Measurements from ENCODE around the gene GSK3A.

Gene GSK3A

DNA sequence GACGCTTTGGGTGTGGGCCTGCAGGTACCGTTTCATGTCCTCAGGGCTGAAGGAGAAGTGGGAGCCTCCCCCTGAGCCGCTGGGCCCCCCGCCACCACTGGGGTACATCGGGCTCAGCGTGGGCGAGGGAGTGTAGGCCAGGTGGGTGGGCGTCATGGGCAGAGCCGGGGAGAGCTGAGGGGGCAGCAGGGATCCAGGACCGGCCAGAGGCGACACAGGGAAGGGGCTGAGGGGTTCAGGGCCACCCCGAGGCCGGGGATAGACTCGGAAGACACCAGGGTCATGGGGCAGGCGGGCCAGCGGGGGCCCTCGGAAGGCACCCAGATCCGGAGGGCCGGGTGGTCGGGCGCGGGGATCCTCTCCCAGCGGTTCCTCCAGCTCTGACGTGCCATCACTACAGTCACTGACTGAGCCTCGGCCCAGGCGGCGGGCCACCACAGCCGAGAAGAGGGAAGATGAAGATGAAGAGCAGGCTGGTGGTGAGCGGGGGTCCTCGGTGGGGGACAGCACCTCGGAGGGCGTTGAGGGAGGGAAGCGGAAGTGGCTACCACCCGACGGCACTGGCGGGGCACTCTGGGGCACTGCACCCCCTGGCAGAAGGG, 6.8 kb upstream of the GSK3A start:
- Mint-ChIP-seq H3K4me3 (no peak overlapping the region), H3K4me1 (peaks cover 47% of the 10 kb centered on the region), H3K36me3 (peaks cover 6% of the 10 kb centered on the region), H3K27me3 (no peaks in the 10 kb centered on the region), H3K27ac (no peak overlapping the region), H3K9me3 (no peaks in the 10 kb centered on the region)
- ATAC-seq, result no peak

DNA sequence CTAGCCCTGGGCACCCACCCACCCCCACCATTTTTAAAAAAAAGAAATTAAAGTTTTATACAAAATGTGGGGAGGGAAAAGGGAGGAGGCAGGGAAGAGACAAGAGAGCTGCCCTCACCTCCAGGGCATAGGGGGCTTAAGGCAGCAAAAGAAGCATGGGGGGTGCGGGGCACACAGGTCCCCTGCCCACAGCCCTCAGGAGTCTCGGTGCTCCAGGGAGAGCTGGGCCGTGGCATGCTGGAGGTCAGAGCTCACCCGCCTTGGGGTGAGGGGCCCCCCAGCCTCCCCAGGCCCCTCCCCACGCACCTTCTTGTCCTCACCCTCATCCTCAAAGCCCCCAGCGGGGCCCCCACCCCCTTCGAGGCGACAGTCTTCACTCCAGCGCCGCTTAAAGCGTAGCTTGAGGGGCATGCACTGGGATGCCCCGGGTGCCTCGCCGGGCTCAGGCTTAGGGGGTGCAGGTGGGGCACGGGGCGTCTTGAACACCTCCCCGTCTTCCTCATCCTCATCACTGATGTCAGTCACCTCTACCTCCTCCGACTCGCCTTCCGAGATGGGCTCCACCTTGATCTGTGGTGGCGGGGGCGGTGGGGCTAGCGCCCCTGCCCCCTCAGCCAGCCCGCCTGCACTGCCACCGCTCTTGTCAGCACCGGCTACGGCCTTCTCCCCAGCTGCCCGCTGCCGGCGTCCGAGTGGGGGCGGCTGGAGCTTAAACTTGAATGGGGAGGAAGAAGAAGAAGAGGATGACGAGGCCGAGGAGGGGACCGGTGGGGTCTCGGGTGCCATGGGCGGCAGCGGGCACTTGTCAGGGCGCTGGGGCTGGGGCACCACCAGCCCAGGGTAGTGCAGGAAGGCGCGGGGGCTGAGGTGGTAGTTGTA, 6.1 kb upstream of the GSK3A start:
- Mint-ChIP-seq H3K27me3 (no peaks in the 10 kb centered on the region), H3K27ac (no peak overlapping the region), H3K36me3 (peaks cover 6% of the 10 kb centered on the region), H3K9me3 (no peaks in the 10 kb centered on the region), H3K4me1 (peaks cover 50% of the 10 kb centered on the region), H3K4me3 (no peak overlapping the region)
- no peak for ATAC-seq

DNA sequence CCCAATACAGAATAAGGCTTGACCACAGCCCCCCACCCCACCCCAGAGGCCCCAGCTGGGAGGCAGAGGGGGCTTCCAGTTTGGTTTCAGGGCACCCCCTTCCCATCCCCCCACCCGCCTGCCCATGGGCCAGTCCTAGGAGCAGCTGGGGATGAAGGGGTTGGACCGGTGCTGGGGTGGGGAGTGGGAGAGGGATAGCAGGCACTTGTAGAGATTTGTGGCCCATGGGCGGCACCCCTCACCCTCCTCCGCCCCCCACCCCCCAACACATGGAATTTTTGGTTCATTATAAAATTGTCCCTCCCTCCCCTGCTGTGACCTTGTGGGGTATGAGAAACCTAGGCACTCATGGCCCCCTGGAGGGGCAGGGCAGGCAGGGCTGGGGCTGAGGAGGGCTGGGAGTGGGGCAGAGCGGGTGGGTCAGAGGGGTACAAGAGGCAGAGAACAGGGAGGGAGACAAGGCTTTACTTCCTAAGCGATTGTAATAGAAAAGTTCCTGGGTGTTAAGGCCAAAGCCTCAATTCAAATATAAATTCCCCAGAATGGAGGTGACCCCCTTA, 5.3 kb upstream of the GSK3A start:
- H3K9me3 Mint-ChIP-seq, result no peaks in the 10 kb centered on the region
- peaks cover 48% of the 10 kb centered on the region for H3K4me1 Mint-ChIP-seq
- no peaks in the 10 kb centered on the region for H3K27me3 Mint-ChIP-seq

DNA sequence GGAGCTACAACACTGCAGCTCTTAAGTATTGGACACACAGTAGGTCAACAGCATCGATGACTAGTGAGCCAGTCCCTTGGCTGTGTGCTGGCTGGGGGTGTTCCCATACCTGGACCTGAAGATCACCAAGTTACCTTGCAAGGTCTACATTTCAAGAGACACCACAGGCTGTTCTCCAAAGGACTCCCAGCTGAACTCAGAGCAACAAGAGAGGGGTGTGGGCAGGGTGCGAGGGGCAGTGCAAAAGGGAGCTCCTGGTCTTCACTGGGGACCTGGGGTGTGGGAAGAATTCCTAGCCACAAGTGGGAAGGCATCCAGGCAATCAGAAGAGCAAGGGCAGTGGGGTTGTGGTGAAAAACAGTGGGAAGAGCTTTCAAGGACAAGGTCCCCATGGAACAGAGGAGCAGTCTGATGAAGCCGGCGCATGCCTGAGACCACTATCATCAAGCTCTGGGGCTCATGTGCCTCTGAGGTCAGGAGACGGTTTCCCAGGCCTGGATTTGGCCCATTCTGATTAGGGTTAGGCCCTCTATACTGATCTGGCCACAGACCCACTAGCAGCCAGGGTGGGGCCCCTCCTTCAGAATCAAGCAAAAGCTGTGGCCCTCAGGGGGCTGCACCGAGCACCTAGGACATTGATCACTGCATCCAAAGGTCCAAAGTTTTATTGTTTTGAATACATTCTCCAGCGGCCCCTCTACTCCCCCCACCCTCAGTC, 4.7 kb upstream of the GSK3A start:
- H3K27ac Mint-ChIP-seq, result no peak overlapping the region

More for the DNA sequence above, 5.3 kb upstream of the GSK3A start:
- Mint-ChIP-seq H3K36me3 (peaks cover 6% of the 10 kb centered on the region), H3K27ac (no peak overlapping the region), H3K4me3 (no peak overlapping the region)
- no peak for ATAC-seq

DNA sequence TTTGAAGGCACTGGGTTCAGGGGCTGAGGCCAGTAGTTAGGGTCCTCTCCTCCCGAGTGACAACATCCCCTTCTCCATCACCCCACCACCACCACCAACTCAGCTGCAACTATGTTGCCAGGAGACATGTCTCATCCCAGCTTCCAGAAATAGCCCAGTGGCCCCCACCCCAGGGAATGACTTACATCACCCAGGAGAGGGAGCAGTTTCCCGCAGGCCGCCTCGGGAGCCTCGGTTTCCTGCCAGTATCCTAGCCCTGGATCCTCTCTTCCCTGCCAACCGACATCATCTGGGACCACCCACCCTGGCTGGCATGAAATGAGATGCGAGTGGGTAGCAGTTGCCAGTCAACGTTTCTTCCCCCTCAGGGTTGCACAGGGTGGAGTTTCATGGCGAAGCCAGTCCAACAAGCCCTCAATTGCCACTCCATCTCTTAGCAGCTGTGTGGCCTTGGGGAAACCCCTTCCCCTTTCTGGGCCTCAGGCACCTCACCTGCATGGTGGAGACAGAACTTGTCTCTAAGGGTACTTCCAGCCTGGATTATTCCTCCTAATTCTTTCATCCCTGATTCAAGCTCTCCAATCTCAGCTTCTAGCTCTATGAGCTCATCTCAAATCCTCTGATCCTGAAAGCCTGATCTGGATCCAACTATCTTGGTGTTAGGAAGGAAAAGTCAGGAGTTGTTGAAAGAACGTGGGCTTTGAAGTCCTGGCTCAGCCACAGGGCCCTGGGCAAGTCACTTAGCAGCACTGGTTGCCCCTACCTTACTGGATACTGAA, 3.9 kb upstream of the GSK3A start:
- Mint-ChIP-seq H3K4me1 (peaks cover 34% of the 10 kb centered on the region), H3K9me3 (no peaks in the 10 kb centered on the region), H3K27ac (no peak overlapping the region), H3K4me3 (no peak overlapping the region), H3K36me3 (peaks cover 6% of the 10 kb centered on the region), H3K27me3 (no peaks in the 10 kb centered on the region)
- ATAC-seq, result no peak

More for the DNA sequence above, 4.7 kb upstream of the GSK3A start:
- Mint-ChIP-seq H3K36me3 (peaks cover 6% of the 10 kb centered on the region), H3K9me3 (no peaks in the 10 kb centered on the region), H3K27me3 (no peaks in the 10 kb centered on the region), H3K4me1 (peaks cover 42% of the 10 kb centered on the region), H3K4me3 (no peak overlapping the region)
- no peak for ATAC-seq

DNA sequence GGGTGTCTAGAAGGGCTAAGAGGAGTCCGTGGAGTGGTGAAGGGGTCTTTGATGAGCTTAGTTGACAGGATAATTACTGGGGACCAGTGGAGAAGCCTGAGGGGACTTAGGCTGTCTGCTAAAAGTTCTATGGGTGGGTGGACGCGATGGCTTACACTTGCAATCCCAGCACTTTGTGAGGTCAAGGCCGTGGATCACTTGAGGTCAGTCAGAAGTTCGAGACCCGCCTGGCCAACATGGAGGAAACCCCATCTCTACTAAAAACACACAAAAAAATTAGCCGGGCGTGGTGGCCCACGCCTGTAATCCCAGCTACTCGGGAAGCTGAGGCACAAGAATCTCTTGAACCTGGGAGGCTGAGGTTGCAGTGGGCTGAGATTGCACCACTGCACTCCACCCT, 2.8 kb upstream of the GSK3A start:
- H3K36me3 Mint-ChIP-seq, result peaks cover 9% of the 10 kb centered on the region

DNA sequence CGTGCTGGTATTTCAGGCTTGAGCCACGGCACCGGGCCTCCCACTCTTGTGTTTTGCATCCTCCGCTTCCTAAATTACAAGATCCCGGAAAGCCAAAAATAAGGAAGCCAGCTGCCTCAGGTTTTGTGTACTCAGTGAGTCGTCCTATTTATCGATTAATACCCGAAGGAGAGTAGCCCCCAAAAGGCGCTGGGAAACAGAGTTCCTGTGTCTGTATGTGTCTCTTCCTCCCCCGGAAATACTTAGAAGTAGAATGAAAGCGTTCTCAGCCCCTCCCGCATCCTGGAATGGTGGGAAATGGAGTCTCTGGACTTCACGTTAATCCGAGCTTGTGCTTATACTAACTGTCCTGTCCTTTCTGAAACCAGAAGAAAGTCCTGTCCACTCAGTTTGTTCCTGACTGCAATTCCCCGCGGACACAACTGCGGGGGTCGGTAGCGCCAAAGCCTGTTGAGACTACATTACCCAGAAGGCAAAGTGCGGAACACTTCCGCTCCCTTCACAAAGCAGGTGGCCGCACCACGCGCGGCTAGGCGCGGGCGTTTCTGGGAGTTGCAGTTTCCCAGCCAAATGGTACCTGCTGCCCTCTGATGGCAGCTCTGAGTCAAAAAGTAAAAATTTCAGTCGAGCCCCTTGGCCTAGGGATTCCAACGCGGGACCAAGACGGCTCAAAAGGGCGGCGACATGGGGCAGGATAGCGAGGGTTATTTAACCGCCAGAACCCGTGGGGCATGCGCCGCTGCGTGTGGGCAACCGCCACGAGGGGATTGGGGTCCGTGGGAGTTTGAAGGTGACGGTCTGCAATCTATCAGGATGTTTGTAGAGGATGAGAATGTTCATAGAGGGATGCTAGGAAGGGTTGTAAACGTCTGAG, 2.2 kb upstream of the GSK3A start:
- H3K27ac Mint-ChIP-seq, result peak overlapping the region; percentile 84
- no peaks in the 10 kb centered on the region for H3K27me3 Mint-ChIP-seq
- peaks cover 16% of the 10 kb centered on the region for H3K36me3 Mint-ChIP-seq
- peak overlapping the region; percentile 81 for H3K4me3 Mint-ChIP-seq
- H3K9me3 Mint-ChIP-seq, result no peaks in the 10 kb centered on the region
- H3K4me1 Mint-ChIP-seq, result peaks cover 46% of the 10 kb centered on the region
- ATAC-seq, result peak; percentile 67

More for the DNA sequence above, 2.8 kb upstream of the GSK3A start:
- no peaks in the 10 kb centered on the region for H3K27me3 Mint-ChIP-seq
- no peaks in the 10 kb centered on the region for H3K9me3 Mint-ChIP-seq
- H3K27ac Mint-ChIP-seq, result peak overlapping the region; percentile 84
- no peak for ATAC-seq
- H3K4me1 Mint-ChIP-seq, result peaks cover 39% of the 10 kb centered on the region
- H3K4me3 Mint-ChIP-seq, result peak overlapping the region; percentile 81

DNA sequence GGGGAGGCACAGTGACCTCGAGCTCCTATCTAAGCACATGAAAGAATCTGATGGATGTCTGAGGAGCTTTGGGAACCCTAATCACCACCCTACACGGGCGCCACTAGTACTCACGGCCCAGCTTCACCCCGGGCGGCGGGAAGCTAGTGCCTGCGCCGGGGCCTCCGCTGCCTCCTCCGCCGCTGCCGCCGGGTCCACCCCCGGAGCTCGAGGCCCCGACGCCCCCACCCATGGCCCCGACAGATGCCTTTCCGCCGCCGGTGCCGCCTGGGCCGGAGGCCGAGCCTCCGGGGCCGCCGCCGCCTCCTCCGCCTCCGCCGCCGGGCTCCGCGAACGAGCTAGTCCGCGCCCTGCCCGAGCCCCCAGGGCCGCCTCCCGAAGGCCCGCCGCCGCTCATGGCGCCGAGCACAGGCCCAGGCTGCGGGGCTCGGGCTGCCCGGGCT, 312 bp downstream of the GSK3A start:
- peak overlapping the region; percentile 83 for H3K4me3 Mint-ChIP-seq
- H3K36me3 Mint-ChIP-seq, result peaks cover 17% of the 10 kb centered on the region
- ATAC-seq, result peak; percentile 0
- no peaks in the 10 kb centered on the region for H3K9me3 Mint-ChIP-seq
- H3K27ac Mint-ChIP-seq, result peak overlapping the region; percentile 84
- peaks cover 49% of the 10 kb centered on the region for H3K4me1 Mint-ChIP-seq
- no peaks in the 10 kb centered on the region for H3K27me3 Mint-ChIP-seq

DNA sequence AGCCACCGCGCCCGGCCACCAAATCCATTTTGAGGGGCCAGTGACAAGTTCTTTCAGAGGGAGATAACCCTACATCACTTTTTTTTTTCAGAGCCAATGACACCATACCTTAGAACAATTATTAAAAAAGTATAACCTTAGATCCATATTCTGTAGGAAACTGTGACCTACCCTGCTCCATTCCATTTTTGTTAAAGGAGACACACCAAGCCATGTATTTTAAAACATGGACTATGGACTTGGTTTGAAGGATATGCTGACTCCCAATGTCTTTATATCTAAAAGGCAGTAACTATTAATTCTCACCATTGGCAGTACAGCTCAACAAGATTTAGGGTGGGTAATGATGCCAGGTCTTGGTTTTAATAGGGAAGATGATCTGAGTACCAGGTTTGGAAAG, 1.1 kb downstream of the GSK3A start:
- Mint-ChIP-seq H3K4me3 (peak overlapping the region; percentile 83), H3K27me3 (no peaks in the 10 kb centered on the region), H3K27ac (peak overlapping the region; percentile 84), H3K4me1 (peaks cover 49% of the 10 kb centered on the region), H3K9me3 (no peaks in the 10 kb centered on the region), H3K36me3 (peaks cover 25% of the 10 kb centered on the region)
- no peak for ATAC-seq

DNA sequence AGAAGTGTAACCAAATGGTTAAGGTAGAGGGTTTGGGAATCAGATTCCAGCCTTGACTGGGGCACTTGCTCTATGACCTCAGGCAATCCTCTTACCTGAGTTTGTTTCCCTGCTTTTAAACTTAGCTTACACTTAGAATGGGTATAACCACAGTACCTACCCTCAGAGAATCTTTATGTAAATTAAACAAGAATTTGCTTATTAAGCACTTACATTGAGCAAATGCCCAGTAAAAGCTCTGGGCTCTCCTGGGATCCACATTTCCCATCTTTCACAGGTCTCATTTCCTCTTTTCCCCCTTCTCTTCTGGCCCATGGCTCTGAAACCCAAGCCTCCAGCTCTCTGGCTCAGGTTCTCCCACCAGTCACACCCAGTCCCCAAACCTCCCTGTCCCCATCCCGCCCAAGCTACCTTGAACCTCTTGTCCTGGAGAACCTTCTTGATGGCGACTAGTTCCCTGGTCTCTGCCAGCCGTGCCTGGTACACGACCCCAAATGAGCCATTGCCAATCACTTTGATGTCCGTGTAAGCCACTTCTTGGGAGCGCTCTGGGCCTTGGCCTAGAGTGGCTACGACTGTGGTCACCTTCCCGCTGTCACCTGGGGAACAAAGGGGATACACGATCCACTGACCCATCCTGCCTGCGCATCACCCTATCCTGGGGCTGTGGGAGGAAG, 2.7 kb downstream of the GSK3A start:
- Mint-ChIP-seq H3K4me1 (peaks cover 50% of the 10 kb centered on the region), H3K27me3 (no peaks in the 10 kb centered on the region), H3K27ac (peak overlapping the region; percentile 84), H3K36me3 (peaks cover 39% of the 10 kb centered on the region), H3K9me3 (no peaks in the 10 kb centered on the region), H3K4me3 (no peak overlapping the region)
- no peak for ATAC-seq

DNA sequence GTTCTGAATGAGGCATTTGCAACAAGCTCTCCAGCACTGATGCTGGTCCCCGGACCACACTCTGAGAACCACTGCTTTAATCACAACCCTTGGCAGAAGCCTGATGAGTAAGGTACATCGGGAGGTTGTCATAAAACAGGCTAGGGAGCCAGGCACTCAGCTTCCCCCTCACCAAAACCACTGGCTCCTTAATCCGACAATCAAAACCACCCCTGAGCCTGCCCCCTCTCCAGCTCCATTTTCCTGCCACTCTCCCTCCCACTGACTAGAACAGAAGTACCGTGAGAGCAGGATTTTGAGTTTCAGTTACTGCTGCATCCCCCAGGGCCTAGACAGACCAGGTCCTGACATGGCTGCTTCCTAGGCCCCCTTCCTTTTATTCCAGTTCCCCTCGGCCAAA, 7.2 kb downstream of the GSK3A start:
- H3K4me3 Mint-ChIP-seq, result no peak overlapping the region
- peaks cover 66% of the 10 kb centered on the region for H3K36me3 Mint-ChIP-seq
- peaks cover 32% of the 10 kb centered on the region for H3K4me1 Mint-ChIP-seq
- no peaks in the 10 kb centered on the region for H3K9me3 Mint-ChIP-seq
- ATAC-seq, result no peak
- H3K27ac Mint-ChIP-seq, result no peak overlapping the region
- H3K27me3 Mint-ChIP-seq, result no peaks in the 10 kb centered on the region

DNA sequence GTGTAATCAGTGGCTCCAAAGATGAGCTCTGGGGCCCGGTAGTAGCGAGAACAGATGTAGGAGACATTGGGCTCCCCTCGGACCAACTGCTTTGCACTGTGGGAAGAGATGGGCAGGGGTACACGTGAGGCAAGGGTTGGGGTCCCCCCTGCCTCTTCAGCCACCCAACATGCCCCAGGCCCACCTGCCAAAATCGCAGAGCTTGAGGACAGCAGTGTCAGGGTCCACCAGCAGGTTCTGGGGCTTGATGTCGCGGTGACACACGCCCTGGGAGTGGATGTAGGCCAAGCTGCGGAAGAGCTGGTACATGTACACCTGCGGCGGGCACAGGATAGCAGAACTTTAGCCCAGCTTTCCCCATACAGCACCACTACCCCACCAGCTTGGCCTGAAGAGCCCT, 8.0 kb downstream of the GSK3A start:
- Mint-ChIP-seq H3K27me3 (no peaks in the 10 kb centered on the region), H3K36me3 (peaks cover 66% of the 10 kb centered on the region), H3K9me3 (no peaks in the 10 kb centered on the region), H3K27ac (no peak overlapping the region), H3K4me1 (peaks cover 32% of the 10 kb centered on the region), H3K4me3 (no peak overlapping the region)
- ATAC-seq, result no peak

DNA sequence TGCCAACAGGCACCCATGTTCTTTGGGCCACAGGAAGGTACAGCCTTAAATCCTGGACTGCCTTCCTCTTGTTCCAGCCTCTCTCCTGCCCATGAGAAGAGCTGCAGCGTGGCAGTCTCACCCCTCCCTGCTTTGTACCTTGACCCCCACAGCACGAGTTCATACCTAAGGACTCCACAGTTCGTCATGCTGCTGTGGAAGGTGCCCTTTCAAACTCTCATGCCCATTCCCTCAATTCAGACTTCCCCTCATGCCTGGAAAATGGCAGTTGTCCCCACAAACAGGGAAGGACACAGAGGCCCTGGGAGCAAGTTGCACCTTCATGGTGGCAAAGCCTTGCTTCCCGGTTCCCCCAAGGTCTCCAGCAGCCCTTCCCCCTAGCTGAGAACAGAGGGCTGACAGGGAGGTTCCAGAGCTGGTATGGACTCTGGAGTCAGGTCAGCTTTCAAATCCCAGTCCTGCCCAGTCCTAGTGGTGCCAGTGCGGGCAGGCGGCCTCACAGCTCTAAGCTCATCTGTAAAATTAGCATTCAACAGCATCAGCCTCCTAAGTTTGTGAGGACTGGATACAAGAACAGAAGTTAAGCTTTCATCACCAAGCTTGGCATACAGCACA, 8.6 kb downstream of the GSK3A start:
- H3K36me3 Mint-ChIP-seq, result peaks cover 64% of the 10 kb centered on the region
- no peaks in the 10 kb centered on the region for H3K9me3 Mint-ChIP-seq
- ATAC-seq, result no peak
- no peak overlapping the region for H3K27ac Mint-ChIP-seq
- no peaks in the 10 kb centered on the region for H3K27me3 Mint-ChIP-seq
- peaks cover 30% of the 10 kb centered on the region for H3K4me1 Mint-ChIP-seq
- H3K4me3 Mint-ChIP-seq, result no peak overlapping the region

Measured in stimulated activated memory B cell treated with anti-CD40 and anti-IgM and Interleukin-4, amounts not matched to agents 10 μg/mL and 1 μg/mL and 100 μg/mL, for 72 hours (primary cell).